GM19397 (cell line): ENCODE results near the gene IQGAP2.
"Not testable (repeated sequence)": the region's sequence is repeated elsewhere in the genome, so short reads cannot be mapped to it uniquely, and the experiment has no call there.

Experiments used
- ATAC-seq: cut with Tn5 transposase; IDR thresholded peaks from one replicate; pipeline ENCODE4 v1.9.1; 2021; ENCODE audit warnings: mild to moderate bottlenecking, moderate library complexity; ENCODE audit not compliant: unreplicated experiment

IQGAP2 gene

GRCh38 chr5:76497986-76498717 is 95.1 kb downstream of the IQGAP2 start:
- ATAC-seq, result no peak

GRCh38 chr5:76499507-76500161 is 96.5 kb downstream of the IQGAP2 start:
- no peak for ATAC-seq

- ATAC-seq, result no peak
These were observed 97.7 kb downstream of the IQGAP2 start for GRCh38 chr5:76500633-76501393.

- ATAC-seq, result no peak
These were observed 100.8 kb downstream of the IQGAP2 start for GRCh38 chr5:76503929-76504328.

- no peak for ATAC-seq
These were observed 101.9 kb downstream of the IQGAP2 start for GRCh38 chr5:76504901-76505564.

DNA sequence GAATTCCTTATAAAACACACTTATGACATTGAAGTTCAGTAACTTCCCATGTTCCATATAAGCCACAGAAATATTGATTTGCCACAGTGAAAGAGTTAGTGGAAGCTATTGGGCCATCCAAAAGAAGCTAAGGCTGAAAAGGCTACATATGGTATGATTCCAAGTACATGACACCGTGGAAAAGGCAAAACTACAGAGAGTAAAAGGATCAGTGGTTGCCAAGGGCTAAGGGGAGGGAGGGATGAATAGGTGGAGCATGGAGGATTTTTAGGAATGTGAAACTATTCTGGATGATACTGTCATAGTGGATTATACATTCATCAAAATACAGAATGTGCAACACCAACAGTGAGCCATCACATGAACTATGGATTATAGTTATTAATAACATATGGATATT is 110.4 kb downstream of the IQGAP2 start:
- ATAC-seq, result no peak

GRCh38 chr5:76514292-76514691 is 111.2 kb downstream of the IQGAP2 start:
- ATAC-seq, result no peak

- ATAC-seq, result no peak
These were observed 111.6 kb downstream of the IQGAP2 start for GRCh38 chr5:76514713-76515112.

DNA sequence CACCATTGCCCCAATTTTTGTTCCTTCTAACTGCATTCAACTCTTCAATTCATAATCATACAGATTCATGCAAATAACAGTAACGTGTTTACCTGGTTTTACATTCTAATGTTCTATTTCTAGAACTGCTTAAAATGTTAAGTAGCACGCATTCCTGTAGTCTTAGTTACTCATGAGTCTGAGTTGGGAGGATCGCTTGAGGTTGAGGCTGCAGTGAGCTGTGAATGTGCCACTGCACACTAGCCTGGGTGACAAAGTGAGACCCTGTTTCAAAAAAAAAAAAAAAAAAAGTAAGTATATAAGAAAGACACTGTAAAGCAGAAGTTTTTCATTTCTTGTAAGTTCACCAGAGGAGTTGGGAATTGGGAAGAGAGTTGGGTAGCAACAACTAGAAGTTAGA is 114.2 kb downstream of the IQGAP2 start:
- no peak for ATAC-seq

DNA sequence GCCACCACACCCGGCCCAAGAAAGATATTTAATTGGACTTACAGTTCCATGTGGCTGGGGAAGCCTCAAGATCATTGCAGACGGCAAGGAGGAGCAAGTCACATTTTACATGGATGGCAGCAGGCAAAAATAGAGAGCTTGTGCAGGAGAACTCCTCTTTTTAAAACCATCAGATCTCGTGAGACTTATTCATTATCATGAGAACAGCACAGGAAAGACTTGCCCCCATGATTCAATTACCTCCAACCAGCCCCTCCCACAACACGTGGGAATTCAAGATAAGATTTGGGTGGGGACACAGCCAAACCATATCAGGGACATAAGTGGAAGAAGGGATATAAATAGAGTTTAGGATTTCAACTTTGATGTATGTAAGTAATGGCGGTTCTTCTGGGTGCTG is 115.2 kb downstream of the IQGAP2 start:
- ATAC-seq, result not testable (repeated sequence)

DNA sequence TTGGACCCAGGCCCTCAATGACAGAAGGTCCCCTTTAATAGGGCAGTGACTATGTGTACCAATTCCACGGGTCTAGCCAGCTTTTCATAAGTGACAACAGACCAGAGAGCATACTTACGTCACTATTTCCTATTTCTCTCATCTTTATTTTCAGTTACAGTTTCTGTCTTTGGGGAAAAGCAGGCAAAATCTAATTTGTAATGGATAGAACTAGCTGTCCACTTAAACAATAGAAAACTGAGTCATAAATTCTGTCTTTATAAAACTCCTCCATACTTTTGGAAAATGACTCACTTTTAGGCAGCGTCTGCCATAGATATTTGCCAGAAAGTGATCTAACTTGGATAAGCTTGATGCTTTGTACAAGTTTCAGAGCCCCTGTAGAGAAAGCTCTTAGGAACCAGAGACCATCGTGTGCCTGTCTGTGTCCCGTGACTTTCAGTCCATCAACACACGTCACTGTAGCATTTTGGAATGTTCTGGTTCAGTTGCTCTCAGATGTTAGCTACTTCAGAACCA is 118.2 kb downstream of the IQGAP2 start:
- ATAC-seq, result no peak

DNA sequence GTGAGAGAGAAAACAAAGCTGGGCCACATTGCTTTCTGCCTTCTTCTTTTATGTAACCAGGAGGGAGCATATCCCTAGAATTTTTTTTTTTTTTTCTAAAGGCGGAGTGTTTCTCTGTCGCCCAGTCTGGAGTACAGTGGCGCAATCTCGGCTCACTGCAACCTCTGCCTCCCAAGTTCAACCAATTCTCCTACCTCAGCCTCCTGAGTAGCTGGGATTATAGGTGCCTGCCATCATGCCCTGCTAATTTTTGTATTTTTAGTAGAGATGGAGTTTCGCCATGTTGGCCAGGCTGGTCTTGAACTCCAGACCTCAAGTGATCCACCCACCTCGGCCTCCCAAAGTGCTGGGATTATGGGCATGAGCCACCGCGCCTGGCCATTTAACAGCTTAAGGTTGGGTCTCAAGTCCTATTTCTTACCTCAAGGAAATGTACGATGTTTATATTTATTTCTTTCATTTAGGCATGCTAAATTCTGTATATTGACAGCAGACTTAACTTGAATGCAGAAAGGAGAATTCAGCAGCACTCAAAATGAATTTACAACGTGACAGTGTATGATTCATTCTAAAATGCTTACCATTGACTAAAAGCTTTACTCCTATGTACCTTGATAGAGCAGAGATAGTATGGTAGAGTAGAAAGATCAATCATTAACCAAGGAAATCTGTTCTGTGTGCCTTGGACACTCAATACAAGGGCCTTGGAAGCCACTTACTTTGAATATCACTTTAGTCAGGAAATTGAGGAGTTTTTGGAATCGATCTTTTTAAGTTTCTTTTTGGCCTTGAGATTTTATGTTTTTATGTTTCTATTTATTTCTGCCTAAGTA is 119.2 kb downstream of the IQGAP2 start:
- no peak for ATAC-seq

DNA sequence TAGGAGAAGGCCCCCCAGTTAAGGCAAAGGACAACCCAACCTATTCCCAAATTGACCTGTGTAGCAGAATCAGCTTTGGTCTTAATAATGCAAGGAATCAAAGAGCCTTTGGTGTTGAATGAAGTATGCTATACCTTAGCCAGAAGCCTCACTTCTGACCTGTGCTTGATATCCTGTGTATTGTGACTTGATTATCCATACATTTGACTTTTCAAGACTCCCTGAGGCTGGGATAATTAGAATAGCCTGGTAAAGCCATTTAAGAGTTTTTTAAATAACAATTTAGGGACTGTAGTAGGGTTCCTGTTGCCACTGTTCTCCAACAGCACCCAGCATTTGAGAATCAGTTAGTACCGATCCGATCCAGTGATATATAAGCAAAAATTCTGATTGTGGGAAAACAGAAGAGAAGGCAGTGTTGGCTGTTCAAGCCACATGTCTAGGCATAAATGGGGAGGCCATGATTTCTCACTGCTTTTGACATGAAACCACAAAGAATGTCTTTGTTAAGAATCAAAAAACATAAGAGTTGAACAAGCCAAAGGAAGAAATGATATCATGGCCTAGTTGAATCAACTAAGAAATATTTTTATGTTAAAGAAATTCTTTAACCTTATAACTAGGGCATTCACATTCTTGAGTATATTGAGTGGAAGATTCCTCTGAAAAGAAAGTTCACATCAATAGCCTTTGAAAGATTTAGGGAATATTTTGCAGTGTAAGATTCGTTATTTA is 121.2 kb downstream of the IQGAP2 start:
- no peak for ATAC-seq

GRCh38 chr5:76524868-76525267 is 121.8 kb downstream of the IQGAP2 start:
- no peak for ATAC-seq

DNA sequence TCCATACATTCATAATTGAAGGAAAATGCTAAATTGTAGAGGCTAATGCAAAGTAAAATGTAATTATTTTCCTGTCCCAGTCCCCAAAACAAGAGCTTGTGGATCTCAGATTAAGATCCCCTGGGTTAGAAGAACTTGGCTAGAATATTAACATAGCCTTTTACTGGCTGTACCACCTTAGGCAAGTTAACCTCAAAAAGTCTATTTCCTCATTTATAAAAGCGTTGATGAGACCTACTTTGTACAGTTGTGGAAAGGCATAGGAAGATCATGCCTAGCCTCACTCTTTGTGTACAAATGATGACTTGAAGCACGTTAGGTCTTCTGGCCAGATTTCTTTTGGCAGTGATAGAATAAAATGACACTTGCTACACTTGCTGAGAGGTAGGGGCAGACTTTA is 122.9 kb downstream of the IQGAP2 start:
- no peak for ATAC-seq

GRCh38 chr5:76526950-76527583 is 124.0 kb downstream of the IQGAP2 start:
- ATAC-seq, result no peak

GRCh38 chr5:76527685-76528161 is 124.6 kb downstream of the IQGAP2 start:
- no peak for ATAC-seq

- no peak for ATAC-seq
These were observed 125.7 kb downstream of the IQGAP2 start for GRCh38 chr5:76528547-76529331.
